Stimulated activated CD4-positive, alpha-beta T cell treated with anti-CD3 and anti-CD28 coated beads, Interleukin-12 subunit alpha, Interleukin-12 subunit beta, amount 100 ng/mL, for 48 hours (primary cell): ENCODE data around the gene ROR1.
"Not testable (repeated sequence)": the region's sequence is repeated elsewhere in the genome, so short reads cannot be mapped to it uniquely, and the experiment has no call there.

ENCODE experiments used
- DNase-seq, 3 donors: peaks; one replicate each; pipeline ENCODE4 v3.0.0-alpha.2; 2020; ENCODE audit warnings: low read depth in 2 of 3, low spot score in 1 of 3

The ROR1 gene

GRCh38 chr1:63792152-63792551, 18.3 kb downstream of the ROR1 start:
- no peak for DNase-seq

- no peak for DNase-seq
Observed at GRCh38 chr1:63793741-63794240, 20.0 kb downstream of the ROR1 start.

GRCh38 chr1:63794354-63794753, 20.5 kb downstream of the ROR1 start:
- DNase-seq, result no peak

- DNase-seq, result no peak
Observed at GRCh38 chr1:63794939-63795378, 21.1 kb downstream of the ROR1 start.

GRCh38 chr1:63795455-63795854, 21.6 kb downstream of the ROR1 start:
- DNase-seq, result no peak

GRCh38 chr1:63797056-63797726, 23.4 kb downstream of the ROR1 start:
- DNase-seq, result no peak

GRCh38 chr1:63798284-63798683, 24.5 kb downstream of the ROR1 start:
- DNase-seq, result no peak

GRCh38 chr1:63799307-63799706, 25.5 kb downstream of the ROR1 start:
- no peak for DNase-seq

GRCh38 chr1:63799820-63800219, 26.0 kb downstream of the ROR1 start:
- no peak for DNase-seq

GRCh38 chr1:63802109-63802508, 28.3 kb downstream of the ROR1 start:
- no peak for DNase-seq

GRCh38 chr1:63804829-63805484, 31.1 kb downstream of the ROR1 start:
- no peak for DNase-seq

- DNase-seq, result no peak
Observed at GRCh38 chr1:63807046-63807445, 33.2 kb downstream of the ROR1 start.

GRCh38 chr1:63810936-63811469, 37.2 kb downstream of the ROR1 start:
- no peak for DNase-seq

- no peak for DNase-seq
Observed at GRCh38 chr1:63812071-63812700, 38.4 kb downstream of the ROR1 start.

- DNase-seq, result no peak
Observed at GRCh38 chr1:63813829-63814277, 40.0 kb downstream of the ROR1 start.

GRCh38 chr1:63816217-63816815, 42.5 kb downstream of the ROR1 start:
- DNase-seq, result not testable (repeated sequence)

GRCh38 chr1:63817152-63817667, 43.4 kb downstream of the ROR1 start:
- DNase-seq, result no peak

GRCh38 chr1:63817700-63818099, 43.9 kb downstream of the ROR1 start:
- no peak for DNase-seq

GRCh38 chr1:63818567-63819325, 44.9 kb downstream of the ROR1 start:
- no peak for DNase-seq

GRCh38 chr1:63819795-63820194, 46.0 kb downstream of the ROR1 start:
- no peak for DNase-seq
